NCI-H1930 (cell line): Measurements from ENCODE around the gene ADGRD1.
"Not testable (repeated sequence)": the region's sequence is repeated elsewhere in the genome, so short reads cannot be mapped to it uniquely, and the experiment has no call there.

Experiments
- DNase-seq, 2 experiments: peaks; one replicate each; lab custom pipeline; 2025; lab: John Stamatoyannopoulos, UW

Gene ADGRD1

GRCh38 chr12:130937546-130937945 is 16.2 kb upstream of the ADGRD1 start:
- not testable (repeated sequence) for DNase-seq

DNA sequence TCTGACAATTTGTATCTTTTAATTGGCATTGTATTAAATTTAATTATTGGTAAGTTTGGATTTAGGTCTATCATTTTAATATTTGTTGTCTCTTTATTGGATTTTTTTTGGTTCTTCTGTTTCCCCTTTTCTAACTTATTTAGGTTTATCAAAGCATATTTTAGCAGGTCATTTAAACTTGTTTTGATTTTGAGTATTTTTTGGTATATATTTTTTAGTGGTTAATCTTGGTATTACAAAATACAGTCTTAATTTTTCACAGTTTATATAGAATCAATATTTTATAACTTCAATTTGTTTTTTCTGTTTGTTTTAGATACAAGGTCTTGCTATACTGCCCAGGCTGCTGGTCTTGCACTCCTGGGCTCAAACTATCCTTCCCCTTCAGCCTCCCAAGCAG is 15.5 kb upstream of the ADGRD1 start:
- no peak for DNase-seq

- no peak for DNase-seq
Measured at GRCh38 chr12:130944878-130945277, 8.8 kb upstream of the ADGRD1 start.

DNA sequence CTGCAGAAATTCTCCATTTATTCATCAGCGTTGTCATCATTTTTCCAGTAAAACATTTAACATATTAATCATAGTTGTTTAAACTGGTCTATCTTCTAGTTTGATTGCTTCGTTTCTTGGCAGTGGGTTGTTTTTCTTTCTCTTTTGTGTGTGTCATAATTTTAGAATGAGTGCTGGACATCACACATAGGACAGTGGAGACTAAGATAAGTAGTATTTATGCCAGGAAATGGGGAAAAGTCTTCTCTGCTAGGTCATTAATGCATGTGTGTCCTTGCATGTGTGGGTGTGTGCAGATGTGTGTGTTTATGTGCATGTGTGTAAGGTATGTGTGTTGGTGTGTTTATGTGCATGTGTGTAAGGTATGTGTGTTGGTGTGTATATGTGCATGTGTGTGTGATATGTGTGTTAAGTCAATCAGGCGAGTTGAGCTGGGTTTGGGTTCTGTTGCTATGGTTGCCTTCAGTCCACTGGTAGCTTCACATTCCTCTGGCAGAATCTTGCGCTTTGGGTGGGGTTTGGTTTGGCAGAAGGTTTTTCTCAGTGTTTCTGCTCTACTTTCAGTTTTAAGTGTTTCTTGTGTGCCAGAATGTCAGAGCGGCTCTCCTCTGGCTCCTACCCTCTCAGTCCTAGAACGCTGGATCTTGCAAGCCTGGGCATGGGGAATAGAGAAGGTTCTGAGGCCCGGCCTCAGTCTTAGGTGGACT is 7.8 kb upstream of the ADGRD1 start:
- DNase-seq: no peak

DNA sequence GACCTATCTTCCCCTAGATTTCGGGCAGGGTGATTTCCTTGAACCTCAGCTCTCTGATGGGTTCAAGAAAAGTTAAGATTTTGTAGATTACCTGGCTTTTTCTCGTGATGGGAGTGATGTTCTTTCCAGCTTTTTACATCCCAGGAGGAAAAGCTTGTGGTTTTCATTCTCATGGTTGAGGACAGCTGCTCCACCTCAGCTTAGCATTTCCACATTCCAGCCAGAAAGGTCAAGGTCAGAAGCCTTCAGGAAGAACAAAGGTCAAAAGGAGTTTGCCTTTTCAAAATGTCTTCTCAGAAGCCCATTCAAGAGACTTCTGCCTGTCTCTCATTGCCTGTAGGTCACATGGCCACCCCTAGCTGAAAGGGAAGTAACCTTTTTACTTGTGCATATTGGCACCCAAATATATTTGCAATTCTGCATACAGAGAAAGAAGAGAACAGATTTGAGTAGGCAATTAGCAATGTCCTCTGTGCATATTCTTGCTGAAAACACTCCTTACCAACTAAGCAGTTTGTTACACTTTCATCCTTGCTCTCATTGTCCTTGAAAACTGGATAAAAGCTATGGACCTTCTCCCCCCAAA is 6.6 kb upstream of the ADGRD1 start:
- no peak for DNase-seq

DNA sequence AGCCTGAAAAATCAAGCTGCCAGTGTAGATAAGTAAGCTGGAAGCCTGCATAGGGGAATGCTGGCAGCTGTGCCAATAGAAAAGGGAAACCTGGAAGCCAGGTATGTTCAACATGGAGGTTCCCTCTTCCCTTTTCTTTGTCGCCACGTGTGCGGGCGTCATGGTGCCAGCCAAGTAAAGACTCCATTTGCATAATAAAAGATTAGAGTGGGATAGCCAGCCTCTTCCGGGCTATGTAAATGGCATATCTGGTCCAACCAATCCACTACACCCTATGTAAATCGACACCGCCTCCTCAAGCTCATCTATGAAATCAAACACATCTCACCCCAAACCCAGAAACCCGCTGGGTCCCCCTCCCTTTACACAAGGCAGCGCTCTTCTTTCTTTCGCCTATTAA is 5.6 kb upstream of the ADGRD1 start:
- no peak for DNase-seq

DNA sequence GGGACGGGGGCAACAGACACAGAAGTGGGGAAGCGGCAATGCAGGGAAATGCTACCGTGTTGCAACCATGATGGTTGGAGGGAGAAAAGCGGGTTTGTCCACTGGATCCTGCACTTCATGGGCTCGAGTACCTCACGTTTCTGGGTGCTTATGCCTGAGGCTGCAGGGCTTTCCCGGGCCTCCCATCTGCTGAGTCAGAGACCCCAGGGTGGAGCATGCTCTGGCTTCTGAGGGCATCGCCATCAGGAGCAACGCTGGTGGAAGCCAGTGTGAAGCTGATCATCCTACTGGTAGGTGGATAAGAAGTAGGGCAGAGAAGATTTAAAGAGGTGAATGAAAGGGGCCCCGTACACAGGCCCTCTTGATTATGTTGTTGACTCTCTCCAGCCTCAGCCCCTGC is 5.0 kb upstream of the ADGRD1 start:
- DNase-seq: no peak

- no peak for DNase-seq
Measured at GRCh38 chr12:130949806-130950205, 3.9 kb upstream of the ADGRD1 start.

GRCh38 chr12:130951636-130952035 is 2.1 kb upstream of the ADGRD1 start:
- DNase-seq: no peak

DNA sequence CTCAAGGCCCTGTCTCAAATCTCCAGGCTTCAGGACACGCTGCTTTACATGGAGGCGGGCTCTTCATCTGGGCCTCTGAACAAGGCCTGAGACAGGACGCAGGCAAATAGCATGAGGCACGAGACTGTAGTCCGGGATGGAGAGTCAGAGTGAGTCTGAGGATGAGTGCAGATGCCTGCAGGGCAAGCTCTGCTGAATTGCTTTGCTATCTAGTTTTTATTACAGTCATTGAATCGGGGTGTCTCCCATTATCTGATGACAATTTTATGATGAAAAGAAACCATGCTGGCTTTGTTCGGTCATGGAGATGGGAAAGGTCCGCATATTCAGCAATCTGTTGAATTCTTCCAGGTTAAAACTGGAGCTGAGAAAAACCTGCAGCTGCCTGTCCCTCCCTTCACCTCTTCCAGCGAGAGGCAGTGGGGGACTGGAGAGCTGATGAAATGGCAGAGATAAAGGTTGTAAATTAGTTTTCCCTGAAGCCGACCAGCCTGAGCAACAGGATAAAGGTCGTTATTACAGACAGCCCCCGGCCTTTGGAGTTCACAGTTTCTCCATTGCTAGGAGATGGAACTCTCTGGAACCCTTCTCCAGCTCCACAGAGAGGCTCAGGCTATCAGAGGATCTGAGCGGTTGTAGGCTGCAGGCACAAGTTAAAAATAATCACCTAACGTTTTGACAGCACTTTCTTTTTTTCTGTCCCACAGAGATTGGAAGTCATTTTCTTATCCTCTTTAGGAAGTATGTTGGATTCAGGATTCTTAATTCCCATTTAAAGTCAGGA is 1.3 kb upstream of the ADGRD1 start:
- no peak for DNase-seq

GRCh38 chr12:130954544-130954831 is 781 bp downstream of the ADGRD1 start:
- DNase-seq: no peak

DNA sequence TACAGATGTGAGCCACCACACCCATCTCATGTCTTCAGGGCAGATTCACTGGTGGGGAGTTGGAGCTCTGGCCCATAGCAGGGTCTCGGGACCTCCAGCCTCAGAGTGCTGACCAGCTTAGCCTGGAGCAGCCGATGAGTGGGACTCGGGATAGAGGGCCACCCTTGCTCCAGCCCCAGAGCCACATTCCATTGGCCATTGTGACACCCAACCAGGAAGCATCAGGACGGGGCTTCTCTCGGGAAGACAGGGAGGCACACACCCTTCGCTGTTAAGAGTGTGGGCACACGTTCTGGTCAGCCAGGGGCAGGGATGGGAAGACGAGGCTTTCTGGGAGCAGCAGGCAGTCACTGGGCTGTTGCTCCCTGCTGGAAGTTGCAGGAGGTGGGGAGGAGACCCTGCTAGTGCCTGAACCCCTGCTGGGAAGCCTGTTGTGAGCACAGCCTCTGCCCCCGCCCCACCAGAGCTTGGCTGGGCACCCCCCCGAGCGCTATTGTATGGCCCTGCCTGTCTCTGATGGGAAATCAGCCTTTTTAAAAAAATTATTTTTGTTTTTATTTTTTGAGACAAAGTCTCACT is 1.6 kb downstream of the ADGRD1 start:
- DNase-seq: no peak

DNA sequence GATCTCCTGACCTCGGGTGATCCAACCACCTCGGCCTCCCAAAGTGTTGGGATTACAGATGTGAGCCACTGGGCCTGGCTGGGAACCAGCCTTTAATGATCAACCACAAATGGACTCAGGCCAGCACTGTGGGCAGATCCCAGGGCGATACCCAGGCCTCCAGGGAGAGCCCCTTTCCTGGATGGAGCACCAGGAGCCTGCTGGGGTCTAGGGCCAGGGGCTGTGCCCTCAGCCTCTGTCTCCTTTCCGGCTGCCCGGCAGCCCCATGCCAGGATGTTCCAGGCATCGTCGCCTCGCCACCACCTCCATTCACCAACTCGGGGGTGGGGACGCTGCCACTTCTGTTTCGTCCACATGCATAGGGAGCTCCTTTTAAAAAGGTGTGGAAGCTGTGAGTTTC is 2.3 kb downstream of the ADGRD1 start:
- DNase-seq: no peak

DNA sequence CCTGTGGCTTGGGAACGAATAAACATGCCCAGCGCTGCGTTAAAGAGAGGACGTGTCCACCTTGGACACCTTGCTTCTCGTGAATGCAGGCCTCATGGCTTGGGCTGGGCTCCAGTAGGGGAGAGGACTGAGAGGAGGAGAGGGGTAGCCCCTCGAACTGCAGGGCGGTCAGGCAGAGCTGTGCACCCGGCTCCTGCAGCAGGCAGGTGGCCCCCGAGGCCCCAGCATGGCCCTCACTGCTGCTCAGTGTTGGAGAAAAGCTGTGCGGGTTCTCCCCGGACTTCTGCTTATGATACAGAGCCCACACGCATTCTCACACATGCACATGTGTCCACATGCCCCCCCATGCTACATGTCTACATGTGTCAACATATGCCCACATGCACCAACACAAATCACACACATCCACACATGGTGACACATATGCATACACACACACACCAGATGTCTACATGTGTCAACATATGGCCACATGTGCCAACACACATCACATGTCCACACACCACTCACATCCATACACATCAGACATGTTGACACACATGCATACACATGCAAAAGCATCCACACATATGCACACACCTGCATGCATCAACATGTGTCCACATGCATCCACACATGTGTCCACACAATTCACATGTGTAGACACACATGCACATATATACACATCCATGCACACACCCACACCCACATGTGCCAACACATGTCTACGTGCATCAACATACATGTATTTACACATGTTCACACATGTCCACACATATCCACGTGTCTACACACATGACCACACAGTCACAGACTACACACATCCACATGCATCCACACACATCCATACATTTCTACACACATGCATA is 3.0 kb downstream of the ADGRD1 start:
- no peak for DNase-seq

DNA sequence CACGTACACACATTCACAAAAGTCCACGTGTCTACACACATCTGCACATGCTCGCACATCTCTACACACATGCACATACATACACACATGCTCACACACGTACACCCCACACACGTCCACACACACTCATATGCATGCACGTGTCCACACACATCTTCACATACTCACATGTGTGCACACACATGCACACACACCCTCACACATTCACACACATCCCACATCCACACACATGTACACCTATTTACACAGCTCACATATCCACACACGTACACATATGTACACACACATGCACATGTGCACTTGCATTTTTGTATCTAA is 3.6 kb downstream of the ADGRD1 start:
- no peak for DNase-seq

- no peak for DNase-seq
Measured at GRCh38 chr12:130958557-130959140, 4.9 kb downstream of the ADGRD1 start.

GRCh38 chr12:130959632-130960031 is 5.9 kb downstream of the ADGRD1 start:
- DNase-seq: no peak

DNA sequence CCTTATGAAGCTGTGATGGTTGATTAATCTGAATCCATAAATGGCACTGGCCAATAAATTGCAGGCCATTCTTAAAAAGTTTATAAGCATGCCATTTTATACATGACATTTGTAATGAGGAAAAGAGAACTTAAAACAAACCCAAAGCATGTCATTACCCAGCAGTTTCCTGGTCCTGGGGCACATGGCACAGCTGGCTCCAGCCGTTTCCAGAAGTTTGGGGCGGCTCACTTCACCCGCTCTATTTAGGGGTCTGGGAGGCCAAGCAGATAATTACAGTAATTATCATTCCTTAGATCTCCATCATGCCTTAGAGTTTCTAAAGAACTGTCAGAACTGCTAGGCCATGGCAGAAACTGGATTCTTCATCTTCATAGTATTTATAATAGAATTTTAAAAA is 6.4 kb downstream of the ADGRD1 start:
- no peak for DNase-seq

DNA sequence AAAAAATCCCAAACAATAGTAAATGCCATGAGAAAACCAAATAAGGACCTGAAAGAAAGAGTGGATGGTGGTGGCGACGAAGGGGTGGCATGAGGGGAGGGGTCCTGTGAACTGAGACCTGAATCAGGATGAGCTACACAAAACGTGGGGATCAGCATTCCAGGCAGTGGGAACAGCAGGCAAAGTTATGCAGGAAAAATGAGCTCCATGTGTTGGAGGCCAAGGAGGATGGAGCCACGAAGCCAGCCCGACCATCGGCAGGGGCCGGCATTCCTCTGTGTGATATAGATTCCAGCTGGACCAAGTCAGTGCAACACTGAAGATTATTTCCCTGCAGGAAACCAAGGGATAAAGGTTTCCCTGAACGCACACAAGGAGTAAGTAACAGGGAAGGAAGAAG is 7.1 kb downstream of the ADGRD1 start:
- no peak for DNase-seq

- DNase-seq: no peak
Measured at GRCh38 chr12:130961921-130962451, 8.3 kb downstream of the ADGRD1 start.

- no peak for DNase-seq
Measured at GRCh38 chr12:130965214-130965613, 11.5 kb downstream of the ADGRD1 start.

DNA sequence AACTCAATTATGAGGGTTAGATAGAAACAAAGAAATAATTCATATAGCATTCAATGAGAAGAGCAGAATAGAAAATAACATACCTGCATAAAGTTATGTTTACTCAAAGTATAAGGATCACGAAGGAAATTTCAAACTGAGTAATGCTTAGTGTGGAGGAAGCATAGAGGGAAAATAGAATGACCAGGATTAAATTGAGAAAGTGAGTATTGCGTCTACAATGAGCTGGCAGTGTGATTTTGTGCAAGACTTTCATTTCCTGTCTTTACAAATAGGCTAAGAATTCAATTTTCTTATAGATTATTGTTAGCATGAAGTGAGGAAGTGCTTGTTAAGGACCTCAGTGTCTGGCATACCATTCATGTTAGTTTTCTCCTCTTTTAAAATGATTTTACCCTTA is 12.0 kb downstream of the ADGRD1 start:
- DNase-seq: no peak
